Activated T-helper 1 cell treated with anti-CD3 and anti-CD28 coated beads, Interleukin-2, amount 50 U/mL, for 16 hours (primary cell): ENCODE results near the gene LIPI.
"Not testable (repeated sequence)": the region's sequence is repeated elsewhere in the genome, so short reads cannot be mapped to it uniquely, and the experiment has no call there.

Source experiments
- DNase-seq, 2 donors: peaks; one replicate each; pipeline ENCODE4 v3.0.0-alpha.2; 2020; ENCODE audit warnings: low read depth in 1 of 2, low spot score in 1 of 2

Gene LIPI

DNA sequence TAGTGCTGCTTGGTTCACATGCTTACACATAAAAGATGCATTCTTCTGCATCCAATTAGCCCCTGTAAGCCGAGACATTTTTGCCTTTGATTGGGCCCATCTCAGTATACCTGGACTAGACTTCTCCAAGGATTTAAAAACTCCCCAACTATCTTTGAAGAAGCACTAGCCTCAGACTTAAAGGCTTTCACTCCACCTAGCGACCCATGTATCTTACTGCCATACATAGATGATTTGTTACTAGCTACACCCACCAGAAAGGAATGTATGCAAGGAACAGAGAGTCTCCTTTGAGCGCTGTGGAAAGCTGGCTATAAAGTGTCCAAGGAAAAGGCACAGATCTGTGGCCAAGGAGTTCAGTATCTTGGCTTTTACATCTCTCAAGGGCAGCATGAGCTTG is 91.7 kb downstream of the LIPI start:
- DNase-seq, result no peak

DNA sequence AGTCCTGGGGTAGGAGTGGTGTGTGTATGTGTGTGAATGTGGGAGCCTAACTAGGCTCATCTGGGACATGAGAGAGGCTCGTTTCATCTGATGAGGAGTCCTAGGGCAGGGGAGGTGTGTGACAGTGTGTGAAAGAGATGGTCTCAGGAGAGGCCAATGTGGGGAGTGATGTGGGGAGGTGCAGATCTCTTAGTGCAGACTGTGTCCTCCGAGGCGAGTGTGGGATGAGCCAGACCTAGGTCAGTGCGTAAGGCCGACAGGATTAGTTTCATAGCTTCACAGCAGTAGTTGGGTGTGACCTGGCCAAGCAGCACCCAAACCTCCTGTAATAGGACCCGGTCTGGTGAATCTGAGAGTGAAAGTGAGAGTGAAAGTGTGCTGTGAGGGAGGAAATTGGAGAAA is 94.7 kb downstream of the LIPI start:
- DNase-seq, result no peak

DNA sequence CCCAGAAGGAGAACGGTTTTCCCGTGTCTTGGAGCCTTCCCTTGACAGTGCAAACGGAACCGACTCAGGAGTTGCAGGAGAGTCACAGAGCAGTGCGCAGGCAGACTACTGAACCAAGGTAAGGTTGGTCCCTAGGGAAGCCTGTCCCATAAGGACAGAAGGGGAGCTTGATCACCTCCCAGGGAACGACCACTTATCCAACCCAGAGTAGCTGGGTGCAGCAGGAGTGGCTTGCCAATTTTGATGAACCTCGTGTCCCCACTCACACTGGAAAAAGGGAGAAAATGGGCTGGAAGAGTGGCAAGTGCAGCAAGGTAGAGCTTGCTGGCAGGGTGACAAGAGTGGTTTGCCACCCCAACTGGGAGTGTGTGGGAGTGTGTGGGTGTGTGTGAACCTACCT is 95.1 kb downstream of the LIPI start:
- no peak for DNase-seq

DNA sequence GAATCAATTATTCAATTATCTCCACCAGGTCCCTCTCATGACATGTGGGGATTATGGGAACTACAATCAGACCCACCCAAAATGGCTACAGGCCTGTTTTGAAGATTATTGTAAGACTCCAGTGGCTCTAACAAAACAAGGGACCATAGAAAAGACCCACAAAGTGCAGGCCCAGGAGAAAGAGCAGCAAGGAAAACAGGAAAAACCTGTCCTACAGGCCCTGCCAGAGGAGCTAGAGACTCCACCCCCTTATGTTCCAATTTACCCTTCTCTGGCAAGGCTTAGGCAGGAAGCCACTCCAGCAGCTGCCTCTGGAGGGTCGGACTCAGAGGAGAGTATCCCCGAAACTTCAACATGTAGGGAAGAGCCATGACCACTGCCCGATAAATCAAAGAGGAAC is 96.5 kb downstream of the LIPI start:
- no peak for DNase-seq

DNA sequence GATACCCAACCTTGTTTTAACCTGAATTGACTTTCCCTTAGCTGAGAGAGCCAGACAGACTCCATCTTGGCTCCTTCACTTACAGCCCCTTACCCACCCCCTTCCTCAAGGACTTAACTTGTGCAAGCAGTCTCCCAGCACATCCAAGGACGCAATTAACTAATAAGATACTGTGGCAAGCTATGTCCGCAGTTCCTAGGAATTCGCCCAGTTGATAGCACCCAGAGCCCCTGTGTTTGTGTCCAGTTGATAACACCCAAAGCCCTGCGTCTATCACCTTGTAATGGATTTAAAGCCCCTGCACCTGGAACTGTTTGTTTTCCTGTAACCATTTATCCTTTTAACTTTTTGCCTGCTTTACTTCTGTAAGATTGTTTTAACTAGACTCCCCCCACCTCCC is 106.2 kb downstream of the LIPI start:
- not testable (repeated sequence) for DNase-seq

DNA sequence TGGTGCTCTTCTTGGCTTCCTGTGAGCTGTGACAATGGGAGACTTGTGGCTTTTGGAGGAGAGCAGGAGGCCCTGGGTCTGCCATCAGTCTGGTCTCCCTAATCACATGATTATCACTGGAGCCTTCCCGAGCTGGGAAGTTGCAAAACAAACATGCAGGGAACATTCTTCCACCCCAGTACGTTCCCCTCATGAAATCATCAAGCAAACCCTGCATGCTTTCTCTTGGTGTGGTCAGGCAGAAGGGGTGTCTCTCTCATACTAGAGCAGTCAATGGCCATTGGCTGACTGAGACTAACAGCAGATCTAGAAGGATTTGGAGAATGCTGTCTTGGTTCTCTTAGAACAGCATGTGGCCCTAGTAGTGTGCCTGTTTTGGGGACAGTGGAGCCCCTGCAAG is 111.2 kb downstream of the LIPI start:
- no peak for DNase-seq

DNA sequence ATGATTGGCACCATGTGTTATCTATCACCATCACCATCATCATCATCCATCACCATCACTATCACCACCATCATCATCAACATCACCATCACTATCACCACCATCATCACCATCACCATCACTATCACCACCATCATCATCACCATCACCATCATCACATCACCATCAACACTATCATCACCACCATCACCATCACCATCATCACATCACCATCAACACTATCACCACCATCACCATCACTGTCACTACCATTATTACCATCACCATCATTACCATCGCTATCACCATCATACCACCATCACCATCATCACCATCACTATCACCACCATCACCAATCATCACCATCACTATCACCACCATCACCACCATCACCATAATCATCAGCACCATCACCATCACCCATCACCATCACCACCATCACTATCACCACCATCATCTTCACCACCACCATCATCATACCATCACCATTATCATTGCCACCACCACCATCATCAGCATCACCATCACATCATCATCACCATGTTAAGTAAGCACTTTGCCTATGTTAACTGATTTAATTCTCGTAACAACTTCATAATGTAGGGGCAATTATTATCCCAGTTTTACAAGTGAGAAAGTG is 112.8 kb downstream of the LIPI start:
- no peak for DNase-seq

DNA sequence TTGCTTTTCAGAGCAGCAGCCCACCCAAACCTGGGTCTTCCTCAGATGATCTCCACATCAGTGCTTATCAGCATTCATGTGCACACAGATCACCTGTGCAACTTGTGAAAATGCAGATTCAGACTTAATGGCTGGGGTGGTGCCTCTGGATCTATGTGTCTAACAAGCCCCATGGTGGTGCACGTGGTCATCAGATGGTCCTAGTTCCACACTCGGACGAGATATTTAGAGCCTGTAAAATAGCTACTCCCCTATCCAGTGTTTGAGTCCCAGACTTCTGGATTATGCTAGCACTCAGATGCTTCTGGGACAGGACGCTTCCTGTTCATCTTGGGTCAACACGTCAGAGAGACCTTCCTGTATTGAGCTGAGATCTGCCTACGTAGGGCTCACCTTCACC is 114.2 kb downstream of the LIPI start:
- no peak for DNase-seq

DNA sequence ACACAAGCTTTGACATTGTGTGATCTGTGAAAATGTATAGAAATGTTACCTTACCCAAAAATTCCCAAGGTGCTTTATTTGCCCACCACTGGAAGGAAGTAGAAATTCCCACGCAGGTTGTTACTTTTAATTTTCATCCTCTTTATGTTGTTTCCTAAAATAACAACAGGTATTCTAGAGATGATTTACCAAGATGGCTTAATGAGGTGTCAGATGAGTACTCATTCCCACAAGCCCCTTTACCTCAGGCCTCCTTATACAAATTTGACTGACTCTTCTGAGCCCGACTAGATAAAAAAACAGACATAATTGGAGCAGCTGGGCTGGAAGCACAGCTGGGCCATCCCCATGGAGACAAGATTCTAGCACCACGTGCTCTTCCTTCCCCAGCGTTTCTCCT is 114.6 kb downstream of the LIPI start:
- no peak for DNase-seq

DNA sequence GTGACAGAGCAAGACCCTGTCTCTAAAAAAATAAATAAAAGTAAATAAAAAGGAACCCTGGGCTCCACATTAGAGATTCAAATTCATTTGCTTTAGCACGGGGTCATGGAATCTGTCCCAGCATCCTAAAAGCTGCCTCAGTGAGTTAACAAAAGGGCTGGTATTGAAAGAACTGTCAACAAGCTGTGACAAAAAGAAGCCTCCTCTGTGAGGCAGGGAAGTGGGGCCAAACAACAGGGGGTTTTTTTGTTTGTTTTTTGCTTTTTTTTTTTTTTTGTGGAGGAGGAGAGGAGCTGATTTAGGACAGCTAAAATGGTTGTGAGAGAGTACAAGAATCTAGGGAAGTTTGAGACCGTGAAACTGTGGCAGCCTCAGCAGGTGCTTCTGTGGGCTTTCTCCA is 115.7 kb downstream of the LIPI start:
- no peak for DNase-seq

DNA sequence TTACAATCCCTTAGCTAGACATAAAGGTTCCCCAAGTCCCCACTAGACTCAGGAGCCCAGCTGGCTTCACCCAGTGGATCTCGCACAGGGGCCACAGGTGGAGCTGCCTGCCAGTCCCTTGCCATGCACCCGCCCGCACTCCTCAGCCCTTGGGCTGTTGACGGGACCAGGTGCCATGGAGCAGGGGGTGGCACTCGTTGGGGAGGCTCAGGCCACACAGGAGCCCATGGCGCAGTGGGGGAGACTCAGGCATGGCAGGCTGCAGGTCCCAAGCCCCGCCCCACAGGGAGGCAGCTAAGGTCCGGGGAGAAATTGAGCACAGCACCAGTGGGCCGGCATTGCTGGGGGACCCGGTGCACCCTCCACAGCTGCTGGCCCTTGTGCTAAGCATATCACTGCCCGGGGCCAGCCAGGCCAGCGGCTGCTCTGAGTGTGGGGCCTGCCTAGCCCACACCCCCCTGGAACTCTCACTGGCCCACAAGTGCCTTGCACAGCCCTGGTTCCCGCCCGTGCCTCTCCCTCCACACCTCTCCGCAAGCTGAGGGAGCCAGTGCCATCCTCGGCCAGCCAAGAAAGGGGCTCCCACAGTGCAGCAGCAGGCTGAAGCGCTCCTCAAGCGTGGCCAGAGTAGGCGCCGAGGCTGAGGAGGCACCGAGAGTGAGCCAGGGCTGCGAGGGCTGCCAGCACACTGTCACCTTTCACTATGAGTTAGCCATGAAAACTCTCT is 117.8 kb downstream of the LIPI start:
- no peak for DNase-seq

DNA sequence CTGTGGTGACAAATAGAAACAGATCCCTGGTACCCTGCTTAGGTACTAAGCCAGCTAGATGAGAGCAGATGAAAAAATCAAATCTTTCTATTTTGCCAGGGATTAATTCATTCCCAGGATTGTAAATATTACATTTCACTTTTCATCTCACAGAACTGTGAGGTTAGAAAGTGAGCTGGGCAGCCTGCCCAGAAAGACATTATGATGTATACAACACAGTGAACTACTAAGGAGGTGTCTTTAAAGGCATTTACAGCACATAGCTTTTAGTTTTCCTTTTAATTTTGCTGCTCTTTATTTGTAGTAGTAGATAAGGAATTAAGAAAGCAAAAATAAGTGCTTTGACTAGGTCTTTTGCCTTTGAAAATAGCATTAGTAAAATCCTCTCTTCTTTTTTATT is 120.6 kb downstream of the LIPI start:
- DNase-seq, result not testable (repeated sequence)

DNA sequence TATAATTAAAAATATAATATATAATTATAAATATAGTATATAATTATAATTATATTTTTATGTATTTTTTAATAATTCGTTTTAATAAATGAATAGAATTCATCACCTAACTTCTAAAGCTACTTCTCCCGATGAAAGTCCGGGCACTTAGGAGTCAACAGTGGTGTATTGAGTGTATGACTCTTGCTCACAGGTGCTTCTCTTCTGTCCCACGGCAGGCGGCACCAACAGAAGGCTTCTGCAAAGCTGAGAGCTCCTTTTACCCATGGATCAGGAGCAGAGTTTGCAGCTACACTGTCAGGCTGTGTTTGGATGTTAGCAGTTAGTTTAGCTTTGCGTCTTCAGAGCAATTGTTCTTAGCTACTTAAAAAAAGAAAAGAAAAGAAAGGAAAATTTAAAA is 122.4 kb downstream of the LIPI start:
- DNase-seq, result no peak

DNA sequence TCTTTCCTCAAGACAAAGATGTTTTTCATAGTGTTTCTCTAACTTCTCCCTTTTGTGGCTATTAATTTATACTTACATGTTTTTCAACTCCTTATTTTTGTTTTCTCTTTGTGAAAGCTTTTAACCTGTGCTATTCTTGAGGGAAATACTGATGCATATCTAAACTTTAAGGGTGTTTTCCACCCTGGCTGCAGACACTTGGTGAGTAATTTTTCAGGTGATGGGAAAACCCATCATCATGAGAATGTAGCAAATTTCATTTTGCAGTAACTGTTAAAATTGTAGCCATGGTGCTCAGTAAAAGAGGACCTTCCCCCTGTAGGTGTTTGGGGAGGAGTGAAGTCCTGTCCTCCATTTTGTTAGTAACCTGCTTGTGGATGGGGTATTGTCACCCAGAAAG is 124.2 kb downstream of the LIPI start:
- DNase-seq, result no peak

DNA sequence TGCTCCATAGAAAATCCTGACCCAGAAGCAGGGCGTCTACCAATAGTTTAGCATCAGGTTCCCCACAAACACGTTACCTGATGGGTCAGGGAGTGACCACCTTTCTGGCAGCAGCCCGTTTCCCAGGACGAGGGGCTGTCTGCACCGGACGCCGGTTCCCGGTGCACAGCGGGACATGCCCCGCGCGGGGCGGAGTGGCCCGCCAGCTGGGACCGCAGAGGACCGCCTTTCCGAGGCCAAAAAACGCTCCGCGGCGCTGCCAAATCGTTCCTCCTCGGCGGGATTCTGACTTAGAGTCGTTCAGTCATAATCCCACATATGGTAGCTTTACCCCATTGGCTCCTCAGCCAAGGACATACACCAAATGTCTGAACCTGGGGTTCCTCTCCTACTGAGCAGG is 126.1 kb downstream of the LIPI start:
- no peak for DNase-seq

DNA sequence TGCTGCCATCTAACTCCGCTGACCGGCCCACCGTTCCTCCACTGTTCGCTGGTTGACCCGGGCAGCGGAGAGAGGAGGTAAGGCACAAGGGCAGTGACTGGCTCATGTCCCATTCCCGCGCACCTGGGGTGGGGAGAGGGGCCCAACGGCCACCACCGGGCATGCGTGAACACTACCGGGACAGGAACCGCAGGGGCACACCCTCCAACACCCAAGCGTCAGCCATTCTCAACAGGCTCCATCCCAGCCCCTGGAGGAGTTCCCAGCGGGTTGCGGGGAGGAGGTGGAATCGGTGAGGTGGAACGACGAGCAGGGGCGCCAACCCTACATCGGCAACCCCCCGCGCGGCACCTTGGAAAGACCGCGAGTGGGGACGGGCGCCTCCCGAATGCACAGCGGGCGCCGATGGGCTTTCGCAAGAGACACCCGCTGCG is 126.7 kb downstream of the LIPI start:
- DNase-seq, result no peak

DNA sequence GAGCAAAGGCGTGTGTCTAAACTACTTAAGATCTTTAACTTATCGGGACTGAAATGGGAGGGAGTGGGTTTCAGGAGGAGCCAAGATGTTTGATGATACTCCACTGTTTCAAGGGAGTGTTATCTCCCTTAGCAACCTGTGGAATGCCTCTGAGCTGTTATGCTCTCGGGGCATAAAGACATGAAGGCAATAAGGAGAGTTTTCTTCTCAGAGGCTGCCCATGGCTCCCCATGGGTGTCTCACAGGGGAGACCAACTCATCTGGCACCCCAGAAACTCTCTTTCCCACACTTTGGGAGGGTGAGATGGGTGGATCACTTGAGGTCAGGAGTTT is 130.0 kb downstream of the LIPI start:
- DNase-seq, result no peak

DNA sequence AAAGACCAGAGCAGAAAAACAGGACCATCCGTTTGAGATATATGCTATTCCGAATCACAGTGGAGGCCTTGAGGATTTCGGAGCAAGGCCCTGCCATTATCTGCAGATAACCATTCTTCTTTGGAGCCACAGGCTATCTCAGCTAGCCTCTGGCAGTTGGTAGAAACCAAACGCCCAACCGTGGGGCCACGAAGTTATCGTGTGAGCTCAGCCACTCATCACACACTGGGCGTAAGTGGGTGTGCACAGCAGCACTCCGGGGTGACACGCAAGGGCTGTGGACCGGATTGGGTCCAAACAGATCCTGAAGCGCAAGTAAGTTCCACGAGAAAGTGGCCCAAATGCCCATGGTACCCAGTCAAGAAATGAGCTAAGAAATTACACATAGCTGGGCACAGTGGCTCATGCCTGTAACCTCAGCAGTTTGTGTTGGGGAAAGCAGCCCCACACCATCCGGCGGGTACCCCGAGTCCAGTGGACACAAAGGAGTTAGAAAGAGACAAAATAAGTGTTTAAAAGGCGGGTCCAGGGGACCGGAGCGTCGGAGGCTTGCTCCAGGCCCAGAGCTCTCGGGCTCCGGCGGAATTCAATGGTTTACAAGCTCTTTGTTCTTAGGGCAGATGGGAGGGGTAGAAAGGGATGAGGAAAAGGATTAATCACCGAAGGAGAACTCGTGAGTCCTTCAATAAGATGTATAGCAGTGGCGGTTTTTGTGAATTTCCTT is 130.6 kb downstream of the LIPI start:
- no peak for DNase-seq

DNA sequence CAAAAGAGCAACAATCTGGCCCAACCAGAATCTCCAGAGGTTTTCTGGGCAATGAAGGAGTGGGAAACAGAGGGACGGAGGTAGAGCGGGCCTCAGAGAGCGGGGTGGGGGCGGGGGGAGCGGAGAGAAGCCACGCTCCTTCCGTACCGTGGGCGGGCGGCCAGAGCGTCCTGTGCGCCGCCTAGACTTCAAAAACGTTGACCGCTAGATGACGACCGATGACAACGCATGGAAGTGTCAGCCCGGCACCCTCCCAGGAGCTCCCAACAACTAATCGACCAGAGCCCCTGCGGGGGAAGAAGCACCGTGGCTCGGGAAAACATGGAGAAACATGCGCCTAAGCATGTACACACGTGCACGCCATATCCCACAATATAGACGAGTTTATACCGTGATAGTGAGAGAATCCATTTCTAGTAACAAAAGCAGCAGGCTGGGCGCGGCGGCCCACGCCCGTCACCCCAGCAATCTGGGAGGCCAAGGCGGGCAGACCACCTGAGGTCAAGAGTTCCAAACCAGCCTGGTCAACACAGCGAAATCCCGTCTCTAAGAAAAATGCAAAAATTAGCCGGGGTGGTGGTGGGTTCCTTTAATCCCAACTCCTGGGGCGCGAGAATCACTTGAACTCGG is 131.9 kb downstream of the LIPI start:
- no peak for DNase-seq

DNA sequence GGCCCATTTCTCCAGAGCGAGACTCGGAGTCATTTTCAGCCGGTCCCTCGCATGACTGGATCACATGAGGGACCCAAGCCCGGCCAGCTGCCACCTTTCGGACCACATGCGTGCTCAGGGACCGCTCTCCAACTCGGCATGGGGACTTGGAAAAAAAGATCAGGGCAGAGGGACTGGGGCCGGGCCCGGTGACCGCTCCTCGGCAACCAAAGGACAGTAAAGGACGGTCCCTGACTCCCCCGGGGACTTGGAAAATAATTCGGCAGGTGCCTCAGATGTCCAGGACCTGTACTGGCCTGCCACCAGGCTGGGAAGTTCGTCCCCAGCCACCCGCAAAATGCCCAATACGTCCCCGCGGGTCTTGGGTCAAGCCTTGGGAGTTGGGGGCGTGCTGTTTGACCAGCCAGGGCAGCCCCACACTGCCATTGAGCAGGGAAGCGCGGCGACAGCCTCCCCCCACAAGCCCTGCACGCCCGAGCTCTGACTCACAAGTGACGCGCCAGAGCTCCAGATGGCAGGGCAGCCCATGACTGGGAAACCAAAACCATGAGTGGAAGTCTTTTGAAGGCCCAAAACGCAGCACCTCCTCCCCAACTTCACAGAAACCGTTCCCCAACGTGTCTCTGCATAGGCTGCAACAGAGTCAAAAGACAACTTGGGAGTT is 134.5 kb downstream of the LIPI start:
- no peak for DNase-seq

DNA sequence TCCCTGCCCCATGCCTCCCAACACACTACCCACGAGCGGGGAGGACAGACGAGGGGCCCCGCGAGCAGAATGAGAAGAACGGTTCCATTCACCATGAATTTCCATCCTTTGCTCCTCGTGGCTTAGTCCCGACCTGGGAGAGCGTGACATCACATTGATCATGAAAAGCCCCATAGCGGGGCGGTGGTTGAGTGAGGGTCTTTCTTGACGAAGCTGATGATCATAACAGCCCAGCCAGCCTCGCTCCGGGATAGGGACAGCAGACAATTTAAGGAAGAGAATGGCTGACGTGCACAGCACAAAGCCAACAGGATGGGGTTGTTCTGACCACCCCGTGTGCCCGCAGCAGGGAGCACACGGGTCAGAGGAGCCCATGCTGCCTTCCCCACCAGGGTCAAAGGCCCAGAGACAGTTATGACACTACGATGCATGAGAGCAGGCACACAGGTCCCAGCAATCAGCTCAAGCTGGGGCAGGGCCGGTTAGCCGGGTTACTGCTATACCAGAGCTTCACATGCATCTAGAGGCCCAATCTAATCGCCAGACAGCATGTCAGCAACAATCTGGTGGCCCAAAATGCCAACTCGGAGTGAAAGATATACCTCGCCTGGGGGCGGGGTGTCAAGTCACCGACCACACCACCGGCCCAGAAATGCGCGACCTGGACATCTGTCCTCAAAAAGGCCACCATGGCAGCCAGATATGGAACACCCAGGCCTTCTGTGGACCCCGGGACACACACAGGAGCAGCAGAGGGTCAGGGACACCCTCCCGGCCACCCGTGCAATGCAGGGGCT is 135.2 kb downstream of the LIPI start:
- DNase-seq, result no peak
